ENCODE results near the gene PROSER2. TPM values are rescaled to one million over a fixed set of nuclear protein-coding genes. Genes with fewer than 3 reads are reported as not detected.

PROSER2 gene
- total RNA-seq, 3 donors from 2014 or later = 2.9 to 9.5 (median 8.5) TPM

DNA sequence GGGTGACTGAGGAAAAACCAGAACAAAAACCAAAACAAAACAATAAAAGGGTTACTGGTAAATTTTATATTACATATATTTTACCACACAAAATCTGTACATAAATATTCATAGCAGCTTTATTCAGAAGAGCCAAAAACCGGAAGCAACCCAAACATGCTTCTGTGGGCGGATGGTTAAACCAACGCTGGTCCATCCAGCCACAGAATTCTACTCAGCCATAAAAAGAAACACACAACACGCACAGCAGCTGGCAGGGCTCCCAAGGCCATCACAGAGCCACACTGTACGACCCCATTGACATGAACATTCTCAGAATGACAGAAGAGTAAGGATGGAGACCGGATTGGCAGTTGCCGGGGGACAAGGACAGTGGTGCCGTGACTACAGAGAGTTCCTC lies 83.6 kb downstream of the PROSER2 start:
- no peaks in the 10 kb centered on the region for H3K36me3 ChIP-seq
- TF ChIP-seq POLR2A (IDR thresholded peaks at IDR 0.05) (no peak), CTCF (IDR thresholded peaks at IDR 0.05) (no peak), POLR2AphosphoS5 (IDR thresholded peaks at IDR 0.05) (no peak)
- intact Hi-C loops (cut with DNase I; ENCODE audit: low total_unique reads) = no loop called here
- H3K9me3 ChIP-seq = no peaks in the 10 kb centered on the region
- DNase-seq (ENCODE audit: low spot score in 2 of 2) = no peak
- no peak overlapping the region for H3K4me3 ChIP-seq
- no peaks in the 10 kb centered on the region for H3K27me3 ChIP-seq
- H3K27ac ChIP-seq = no peak overlapping the region
- no peaks in the 10 kb centered on the region for H3K4me1 ChIP-seq

- Histone ChIP-seq H3K27ac (no peak overlapping the region), H3K4me3 (no peak overlapping the region), H3K36me3 (no peaks in the 10 kb centered on the region), H3K9me3 (no peaks in the 10 kb centered on the region), H3K27me3 (no peaks in the 10 kb centered on the region), H3K4me1 (no peaks in the 10 kb centered on the region)
- intact Hi-C loops (cut with DNase I; ENCODE audit: low total_unique reads) = no loop called here
- no peak for TF ChIP-seq CTCF (IDR thresholded peaks at IDR 0.05)
- no peak for TF ChIP-seq POLR2AphosphoS5 (IDR thresholded peaks at IDR 0.05)
- no peak for TF ChIP-seq POLR2A (IDR thresholded peaks at IDR 0.05)
- no peak for DNase-seq (ENCODE audit: low spot score in 2 of 2)
Observed at GRCh38 chr10:11907914-11908313, 84.8 kb downstream of the PROSER2 start.

DNA sequence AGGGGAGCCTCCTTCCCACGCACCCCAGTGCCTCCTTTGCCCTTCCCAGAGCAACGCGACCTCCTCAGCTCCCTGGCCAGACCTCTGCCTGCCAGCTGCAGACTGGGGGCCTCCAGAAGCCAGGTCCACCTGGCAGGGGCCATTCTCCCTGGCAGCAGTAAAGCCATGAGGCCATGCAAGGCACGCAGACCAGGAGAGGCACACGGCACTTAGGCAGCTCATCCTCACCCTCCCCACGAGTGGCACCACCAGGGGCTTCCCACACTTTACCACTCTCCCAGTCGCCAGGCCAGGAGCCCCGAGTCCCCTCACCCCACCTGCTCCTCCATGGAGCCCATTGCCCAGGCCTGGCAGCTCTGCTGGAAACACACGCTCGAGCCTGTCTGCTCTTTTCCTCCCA lies 85.4 kb downstream of the PROSER2 start:
- no peak for TF ChIP-seq CTCF (IDR thresholded peaks at IDR 0.05)
- no peak for TF ChIP-seq POLR2AphosphoS5 (IDR thresholded peaks at IDR 0.05)
- no peak for TF ChIP-seq POLR2A (IDR thresholded peaks at IDR 0.05)
- intact Hi-C loops (cut with DNase I; ENCODE audit: low total_unique reads) = no loop called here
- H3K27ac ChIP-seq = no peak overlapping the region
- H3K27me3 ChIP-seq = no peaks in the 10 kb centered on the region
- no peaks in the 10 kb centered on the region for H3K36me3 ChIP-seq
- no peaks in the 10 kb centered on the region for H3K9me3 ChIP-seq
- no peak overlapping the region for H3K4me3 ChIP-seq
- DNase-seq (ENCODE audit: low spot score in 2 of 2) = no peak
- no peaks in the 10 kb centered on the region for H3K4me1 ChIP-seq

GRCh38 chr10:11908991-11909390 lies 85.8 kb downstream of the PROSER2 start:
- Histone ChIP-seq H3K4me3 (no peak overlapping the region), H3K36me3 (no peaks in the 10 kb centered on the region), H3K4me1 (no peaks in the 10 kb centered on the region), H3K27me3 (no peaks in the 10 kb centered on the region), H3K27ac (no peak overlapping the region), H3K9me3 (no peaks in the 10 kb centered on the region)
- intact Hi-C loops (cut with DNase I; ENCODE audit: low total_unique reads) = no loop called here
- no peak for DNase-seq (ENCODE audit: low spot score in 2 of 2)
- TF ChIP-seq POLR2A (IDR thresholded peaks at IDR 0.05) (no peak), POLR2AphosphoS5 (IDR thresholded peaks at IDR 0.05) (no peak), CTCF (IDR thresholded peaks at IDR 0.05) (no peak)

DNA sequence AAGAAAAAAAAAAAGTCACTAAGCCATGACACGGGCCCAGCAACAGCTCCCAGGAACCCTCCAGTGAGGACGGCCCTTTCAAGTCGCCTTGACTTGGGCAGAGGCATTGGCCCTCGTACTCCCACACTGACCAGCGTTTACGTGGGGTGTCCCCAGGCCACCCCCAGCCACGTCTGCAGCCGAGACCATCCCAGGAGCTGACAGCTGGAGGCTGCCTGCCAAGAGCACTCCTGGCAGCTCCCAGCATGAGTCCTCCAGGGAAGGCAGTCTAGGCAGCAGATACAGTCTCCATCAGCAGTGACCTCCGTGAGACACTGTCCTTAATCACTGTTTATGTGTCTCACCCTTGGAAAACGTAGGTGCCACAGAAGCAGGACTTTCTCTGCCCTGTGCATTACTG lies 86.5 kb downstream of the PROSER2 start:
- H3K4me1 ChIP-seq = no peaks in the 10 kb centered on the region
- H3K27ac ChIP-seq = no peak overlapping the region
- intact Hi-C loops (cut with DNase I; ENCODE audit: low total_unique reads) = no loop called here
- H3K4me3 ChIP-seq = no peak overlapping the region
- H3K36me3 ChIP-seq = no peaks in the 10 kb centered on the region
- DNase-seq (ENCODE audit: low spot score in 2 of 2) = no peak
- no peaks in the 10 kb centered on the region for H3K27me3 ChIP-seq
- H3K9me3 ChIP-seq = no peaks in the 10 kb centered on the region
- TF ChIP-seq POLR2AphosphoS5 (IDR thresholded peaks at IDR 0.05) (no peak), POLR2A (IDR thresholded peaks at IDR 0.05) (no peak), CTCF (IDR thresholded peaks at IDR 0.05) (no peak)
